ENCODE results near the gene MYH7. TPM values are rescaled to one million over a fixed set of nuclear protein-coding genes. Genes with fewer than 3 reads are reported as not detected.

MYH7 gene
- total RNA-seq, 1 experiment from 2014 or later = not detected

- Histone ChIP-seq H3K4me3 (ENCODE audit: low read depth, low read length, poor library complexity, severe bottlenecking) (no peak overlapping the region), H3K9me3 (ENCODE audit: low read depth, low read length, poor library complexity, severe bottlenecking) (no peaks in the 10 kb centered on the region), H3K27me3 (replicated peaks; ENCODE audit: insufficient read depth, low read depth, low read length, poor library complexity) (no peaks in the 10 kb centered on the region), H3K36me3 (ENCODE audit: insufficient read depth, low read length, poor library complexity, severe bottlenecking) (no peaks in the 10 kb centered on the region), H3K27ac (ENCODE audit: low read depth, low read length, poor library complexity, severe bottlenecking) (no peak overlapping the region), H3K4me1 (ENCODE audit: insufficient read depth, low read length, poor library complexity, severe bottlenecking) (peaks cover 8% of the 10 kb centered on the region)
- ChIA-PET POLR2A (ENCODE audit: low non-redundant PET) (no interaction called here), CTCF (interaction anchor here (0.6 kb wide), 1 partner anchor 27 kb away, joined by 3 read pairs; no protein-coding TSS in a partner anchor)
- TF ChIP-seq, protein P1, sequence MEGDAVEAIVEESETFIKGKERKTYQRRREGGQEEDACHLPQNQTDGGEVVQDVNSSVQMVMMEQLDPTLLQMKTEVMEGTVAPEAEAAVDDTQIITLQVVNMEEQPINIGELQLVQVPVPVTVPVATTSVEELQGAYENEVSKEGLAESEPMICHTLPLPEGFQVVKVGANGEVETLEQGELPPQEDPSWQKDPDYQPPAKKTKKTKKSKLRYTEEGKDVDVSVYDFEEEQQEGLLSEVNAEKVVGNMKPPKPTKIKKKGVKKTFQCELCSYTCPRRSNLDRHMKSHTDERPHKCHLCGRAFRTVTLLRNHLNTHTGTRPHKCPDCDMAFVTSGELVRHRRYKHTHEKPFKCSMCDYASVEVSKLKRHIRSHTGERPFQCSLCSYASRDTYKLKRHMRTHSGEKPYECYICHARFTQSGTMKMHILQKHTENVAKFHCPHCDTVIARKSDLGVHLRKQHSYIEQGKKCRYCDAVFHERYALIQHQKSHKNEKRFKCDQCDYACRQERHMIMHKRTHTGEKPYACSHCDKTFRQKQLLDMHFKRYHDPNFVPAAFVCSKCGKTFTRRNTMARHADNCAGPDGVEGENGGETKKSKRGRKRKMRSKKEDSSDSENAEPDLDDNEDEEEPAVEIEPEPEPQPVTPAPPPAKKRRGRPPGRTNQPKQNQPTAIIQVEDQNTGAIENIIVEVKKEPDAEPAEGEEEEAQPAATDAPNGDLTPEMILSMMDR (conservative IDR thresholded peaks at IDR 0.05; ENCODE audit: low read depth, low read length) = no peak
- no peak for TF ChIP-seq EZH2 (IDR thresholded peaks at IDR 0.05; ENCODE audit: borderline replicate concordance, low read depth, low read length, poor library complexity, severe bottlenecking)
- no TSS peak for BruUV-seq (replicated peaks)
- no peak for DNase-seq (ENCODE audit: low spot score)
- intact Hi-C loops (cut with micrococcal nuclease; ENCODE audit: unreplicated experiment) = no loop called here
Observed at GRCh38 chr14:23373041-23373440, 62.4 kb downstream of the MYH7 start.

DNA sequence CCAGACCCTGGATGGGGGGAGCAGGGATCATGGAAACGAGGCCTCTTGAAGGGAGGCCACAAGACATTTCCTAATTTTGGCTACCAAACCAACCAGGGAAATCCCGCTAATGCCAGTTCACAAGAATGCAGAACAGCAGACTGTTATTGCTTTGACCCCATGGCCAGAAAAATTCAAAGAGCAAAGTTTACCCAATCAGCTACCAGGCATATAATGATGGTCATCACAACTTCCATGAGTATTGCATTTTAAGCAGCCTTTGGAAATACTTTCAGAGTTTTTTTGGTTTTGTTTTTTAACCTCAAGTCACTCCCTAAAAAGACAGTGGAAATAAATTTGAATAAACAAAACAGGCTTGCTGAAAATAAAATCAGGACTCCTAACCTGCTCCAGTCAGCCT, 63.0 kb downstream of the MYH7 start, which contains the start of gene IL25:
IL25 (plus strand) TSS at position 301 of the 400 bp plus-strand sequence.
- intact Hi-C loops (cut with micrococcal nuclease; ENCODE audit: unreplicated experiment) = no loop called here
- ChIA-PET CTCF (no interaction called here), POLR2A (ENCODE audit: low non-redundant PET) (no interaction called here)
- no TSS peak for BruUV-seq (replicated peaks)
- TF ChIP-seq, protein P1 (conservative IDR thresholded peaks at IDR 0.05; ENCODE audit: low read depth, low read length) = no peak
- TF ChIP-seq EZH2 (IDR thresholded peaks at IDR 0.05; ENCODE audit: borderline replicate concordance, low read depth, low read length, poor library complexity, severe bottlenecking) = no peak
- Histone ChIP-seq H3K27ac (ENCODE audit: low read depth, low read length, poor library complexity, severe bottlenecking) (no peak within 1 kb of the TSS), H3K36me3 (ENCODE audit: insufficient read depth, low read length, poor library complexity, severe bottlenecking) (no peaks in the 10 kb centered on the region), H3K9me3 (ENCODE audit: low read depth, low read length, poor library complexity, severe bottlenecking) (no peaks in the 10 kb centered on the region), H3K4me1 (ENCODE audit: insufficient read depth, low read length, poor library complexity, severe bottlenecking) (peaks cover 8% of the 10 kb centered on the region), H3K4me3 (ENCODE audit: low read depth, low read length, poor library complexity, severe bottlenecking) (no peak within 1 kb of the TSS), H3K27me3 (replicated peaks; ENCODE audit: insufficient read depth, low read depth, low read length, poor library complexity) (no peaks in the 10 kb centered on the region)
- DNase-seq (ENCODE audit: low spot score) = no peak

DNA sequence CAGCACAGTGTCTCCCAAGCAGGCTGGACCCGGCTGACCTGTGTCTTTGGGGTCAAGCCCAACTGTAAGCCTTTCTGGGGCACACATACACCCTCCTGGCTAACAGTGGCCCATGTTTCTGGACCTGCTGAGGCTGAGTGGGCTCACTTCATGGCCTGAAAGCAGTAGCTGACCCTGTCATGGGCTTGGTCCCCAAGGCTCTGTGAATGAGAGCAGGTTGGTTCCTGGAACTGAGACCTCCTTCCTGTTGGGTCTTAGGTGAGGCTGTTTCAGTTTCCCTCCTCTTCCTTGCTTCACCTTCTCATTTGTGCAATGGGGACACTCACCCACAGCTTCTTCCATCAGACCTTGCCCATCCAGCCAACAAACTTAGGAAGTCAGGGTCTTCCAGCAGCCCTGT, 63.6 kb downstream of the MYH7 start:
- H3K4me1 ChIP-seq (ENCODE audit: insufficient read depth, low read length, poor library complexity, severe bottlenecking) = peaks cover 11% of the 10 kb centered on the region
- no peak overlapping the region for H3K27ac ChIP-seq (ENCODE audit: low read depth, low read length, poor library complexity, severe bottlenecking)
- no peaks in the 10 kb centered on the region for H3K27me3 ChIP-seq (replicated peaks; ENCODE audit: insufficient read depth, low read depth, low read length, poor library complexity)
- DNase-seq (ENCODE audit: low spot score) = no peak
- H3K4me3 ChIP-seq (ENCODE audit: low read depth, low read length, poor library complexity, severe bottlenecking) = no peak overlapping the region
- POLR2A ChIA-PET (ENCODE audit: low non-redundant PET) = no interaction called here
- TF ChIP-seq, protein P1 (conservative IDR thresholded peaks at IDR 0.05; ENCODE audit: low read depth, low read length) = no peak
- TF ChIP-seq EZH2 (IDR thresholded peaks at IDR 0.05; ENCODE audit: borderline replicate concordance, low read depth, low read length, poor library complexity, severe bottlenecking) = no peak
- no peaks in the 10 kb centered on the region for H3K36me3 ChIP-seq (ENCODE audit: insufficient read depth, low read length, poor library complexity, severe bottlenecking)
- intact Hi-C loops (cut with micrococcal nuclease; ENCODE audit: unreplicated experiment) = no loop called here
- BruUV-seq (replicated peaks) = no TSS peak
- CTCF ChIA-PET = no interaction called here
- H3K9me3 ChIP-seq (ENCODE audit: low read depth, low read length, poor library complexity, severe bottlenecking) = no peaks in the 10 kb centered on the region
